Measurements from ENCODE around the gene DOK6. TPM values are rescaled to one million over a fixed set of nuclear protein-coding genes. Genes with fewer than 3 reads are reported as not detected.

DOK6 gene
- total RNA-seq, 5 donors from 2014 or later (not counting 1 experiment from before 2014, with no cell fraction given): 0.03 TPM; not detected in 4

DNA sequence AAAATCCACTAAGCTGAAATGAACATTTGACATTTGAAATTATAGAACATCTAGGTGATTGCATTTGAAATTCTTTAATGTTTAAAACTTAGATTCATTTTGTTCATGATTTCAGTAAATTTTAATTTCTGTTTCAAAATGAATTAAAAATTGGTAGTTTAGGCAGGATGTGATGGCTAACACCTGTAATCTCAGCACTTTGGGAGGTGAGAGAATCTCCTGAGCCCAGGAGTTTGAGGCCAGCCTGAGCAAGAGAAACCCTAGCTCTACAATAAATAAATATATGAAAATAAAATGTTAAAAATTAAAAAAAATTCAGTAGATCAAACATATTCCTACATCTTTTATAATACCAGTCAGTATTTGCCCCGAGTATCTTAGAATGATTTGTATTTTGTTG lies 330.0 kb downstream of the DOK6 start:
- H3K27me3 Mint-ChIP-seq: no peaks in the 10 kb centered on the region
- H3K9me3 Mint-ChIP-seq: peaks cover 0 to 5% (median 4%) of the 10 kb centered on the region in 3 donors
- no peak overlapping the region for H3K27ac ChIP-seq (ENCODE audit: low read length)
- H3K36me3 Mint-ChIP-seq: peaks cover 42% of the 10 kb centered on the region
- ATAC-seq (replicated peaks in 1 of 4) (no peak), DNase-seq (no peak)
- H3K4me3 ChIP-seq (ENCODE audit: control insufficient read depth in 1 of 2, extremely low read depth in 1 of 2, low read length in 1 of 2): no peak overlapping the region
- CTCF ChIA-PET: no interaction called here
- WGBS (ENCODE audit: insufficient coverage): no CpG with 5 or more reads among the region's 1 CpG
- no peaks in the 10 kb centered on the region for H3K9me3 ChIP-seq
- H3K36me3 ChIP-seq (ENCODE audit: control insufficient read depth in 2 of 2, extremely low read depth in 1 of 2, insufficient read depth in 1 of 2, low read length in 1 of 2): no peaks in the 10 kb centered on the region
- no peak overlapping the region for H3K4me3 Mint-ChIP-seq
- no peaks in the 10 kb centered on the region for H3K4me1 ChIP-seq (ENCODE audit: control insufficient read depth in 1 of 2, extremely low read depth in 1 of 2, insufficient read depth in 2 of 2, low read length in 2 of 2)
- no peaks in the 10 kb centered on the region for H3K4me1 Mint-ChIP-seq
- POLR2A ChIA-PET: no interaction called here
- H3K27ac Mint-ChIP-seq: no peak overlapping the region
- H3K27me3 ChIP-seq (replicated peaks in 1 of 2; ENCODE audit: control insufficient read depth in 2 of 2, extremely low read depth in 1 of 2, insufficient read depth in 2 of 2, low read length in 1 of 2): no peaks in the 10 kb centered on the region

DNA sequence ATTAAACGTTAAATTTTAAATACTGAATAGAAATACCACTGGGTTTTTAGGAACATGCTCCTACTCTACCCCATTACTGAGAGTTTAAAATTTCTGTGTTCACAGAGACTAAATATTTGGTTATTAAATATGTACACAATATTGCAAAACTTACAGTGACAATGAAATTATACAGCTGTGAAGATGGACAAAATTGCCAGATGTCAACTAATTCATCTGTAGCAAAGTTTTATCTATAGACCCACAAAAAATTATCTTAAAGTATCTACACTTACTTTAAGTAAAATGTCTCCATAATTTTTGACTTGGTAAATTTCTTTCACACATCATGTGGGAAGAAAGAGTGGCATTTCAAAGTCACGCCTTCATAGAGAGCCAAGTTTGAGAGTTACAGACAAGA lies 333.8 kb downstream of the DOK6 start:
- no peaks in the 10 kb centered on the region for H3K9me3 ChIP-seq
- Mint-ChIP-seq H3K27ac (no peak overlapping the region), H3K36me3 (peaks cover 23% of the 10 kb centered on the region), H3K4me3 (no peak overlapping the region), H3K9me3 (peaks cover 0 to 5% (median 4%) of the 10 kb centered on the region in 3 donors), H3K27me3 (no peaks in the 10 kb centered on the region), H3K4me1 (no peaks in the 10 kb centered on the region)
- no peak overlapping the region for H3K27ac ChIP-seq (ENCODE audit: low read length)
- H3K4me3 ChIP-seq (ENCODE audit: control insufficient read depth in 1 of 2, extremely low read depth in 1 of 2, low read length in 1 of 2): no peak overlapping the region
- ATAC-seq (replicated peaks in 1 of 4): no peak
- POLR2A ChIA-PET: no interaction called here
- WGBS (ENCODE audit: insufficient coverage): no CpG with 5 or more reads among the region's 2 CpGs
- DNase-seq: no peak
- H3K4me1 ChIP-seq (ENCODE audit: control insufficient read depth in 1 of 2, extremely low read depth in 1 of 2, insufficient read depth in 2 of 2, low read length in 2 of 2): no peaks in the 10 kb centered on the region
- H3K36me3 ChIP-seq (ENCODE audit: control insufficient read depth in 2 of 2, extremely low read depth in 1 of 2, insufficient read depth in 1 of 2, low read length in 1 of 2): no peaks in the 10 kb centered on the region
- H3K27me3 ChIP-seq (replicated peaks in 1 of 2; ENCODE audit: control insufficient read depth in 2 of 2, extremely low read depth in 1 of 2, insufficient read depth in 2 of 2, low read length in 1 of 2): no peaks in the 10 kb centered on the region
- CTCF ChIA-PET: interaction anchor here (0.5 to 0.6 kb wide), 2 partner anchors 30 to 344 kb away, joined by 5 to 6 read pairs; no protein-coding TSS in a partner anchor

DNA sequence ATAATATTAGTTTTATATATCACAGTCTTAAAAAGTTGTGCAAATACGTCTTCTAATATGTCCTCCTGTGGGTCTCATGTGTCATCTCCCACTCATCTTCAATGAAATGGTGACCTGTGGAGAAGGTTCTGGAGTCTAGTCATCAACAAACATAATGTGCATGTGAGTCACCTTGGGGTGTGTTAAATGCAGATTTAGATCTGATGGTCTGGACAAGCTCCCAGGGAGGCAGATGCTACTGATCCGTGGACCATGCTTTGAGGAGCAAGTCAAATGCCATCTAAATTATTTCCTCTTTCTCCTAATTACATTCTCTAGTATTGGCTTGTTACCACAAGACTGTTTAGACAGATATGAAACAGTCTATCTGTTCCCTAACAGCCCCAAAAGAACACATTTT lies 336.0 kb downstream of the DOK6 start:
- Histone ChIP-seq H3K27me3 (replicated peaks in 1 of 2; ENCODE audit: control insufficient read depth in 2 of 2, extremely low read depth in 1 of 2, insufficient read depth in 2 of 2, low read length in 1 of 2) (no peaks in the 10 kb centered on the region), H3K27ac (ENCODE audit: low read length) (no peak overlapping the region), H3K4me3 (ENCODE audit: control insufficient read depth in 1 of 2, extremely low read depth in 1 of 2, low read length in 1 of 2) (no peak overlapping the region), H3K4me1 (ENCODE audit: control insufficient read depth in 1 of 2, extremely low read depth in 1 of 2, insufficient read depth in 2 of 2, low read length in 2 of 2) (no peaks in the 10 kb centered on the region), H3K9me3 (no peaks in the 10 kb centered on the region), H3K36me3 (ENCODE audit: control insufficient read depth in 2 of 2, extremely low read depth in 1 of 2, insufficient read depth in 1 of 2, low read length in 1 of 2) (no peaks in the 10 kb centered on the region)
- Mint-ChIP-seq H3K4me3 (no peak overlapping the region), H3K27me3 (peaks cover 0 to 3% of the 10 kb centered on the region in 2 donors), H3K4me1 (no peaks in the 10 kb centered on the region), H3K36me3 (peaks cover 25% of the 10 kb centered on the region), H3K9me3 (peaks cover 0 to 5% (median 4%) of the 10 kb centered on the region in 3 donors), H3K27ac (no peak overlapping the region)
- WGBS (ENCODE audit: insufficient coverage): no CpG with 5 or more reads among the region's 2 CpGs
- ChIA-PET POLR2A (no interaction called here), CTCF (interaction anchor here in 1 of 2 donors (0.6 kb wide), 1 partner anchor 209 kb away, joined by 4 read pairs; no protein-coding TSS in a partner anchor)
- no peak for ATAC-seq (replicated peaks in 1 of 4)
- DNase-seq: no peak

DNA sequence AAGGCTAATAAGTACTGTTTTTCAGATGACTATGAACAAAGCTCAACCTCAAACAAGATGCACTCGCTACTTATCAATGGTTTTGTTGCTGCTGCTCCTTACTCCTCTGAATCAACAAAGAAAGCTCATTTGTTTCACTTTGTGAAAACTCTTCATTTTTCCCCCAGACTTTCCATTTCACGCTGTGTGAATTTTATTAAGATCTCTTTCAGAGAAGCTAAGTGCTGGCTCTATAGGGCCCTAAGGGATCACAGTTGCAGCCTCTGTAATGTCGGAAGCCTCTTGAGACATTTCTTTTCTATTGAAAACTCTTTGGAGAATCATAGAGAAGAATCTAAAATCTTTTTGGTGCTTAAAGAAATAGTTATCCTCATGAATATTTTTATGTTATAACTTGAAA lies 337.2 kb downstream of the DOK6 start:
- H3K4me3 Mint-ChIP-seq: no peak overlapping the region

DNA sequence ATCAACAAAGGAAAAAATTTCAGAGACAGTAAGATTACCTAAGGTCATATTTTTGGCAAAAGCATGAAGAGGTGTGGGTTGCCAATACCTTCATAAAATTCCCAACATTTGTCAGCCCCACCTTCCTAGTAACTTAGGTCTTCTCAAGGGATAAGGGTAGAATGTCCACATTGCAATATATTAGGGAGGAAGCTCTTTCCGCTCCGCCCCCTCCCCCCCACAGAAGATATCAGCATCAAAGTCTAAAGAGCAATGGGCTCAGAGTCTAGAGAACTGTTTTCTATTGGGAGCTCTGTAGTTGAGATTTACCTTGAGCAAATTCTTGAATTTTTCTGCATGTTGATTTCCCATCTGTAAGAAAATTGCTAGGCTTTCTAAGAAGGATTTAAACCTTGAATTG lies 346.7 kb downstream of the DOK6 start:
- no CpG with 5 or more reads among the region's 2 CpGs for WGBS (ENCODE audit: insufficient coverage)
- H3K27ac Mint-ChIP-seq: no peak overlapping the region
- Histone ChIP-seq H3K36me3 (ENCODE audit: control insufficient read depth in 2 of 2, extremely low read depth in 1 of 2, insufficient read depth in 1 of 2, low read length in 1 of 2) (no peaks in the 10 kb centered on the region), H3K4me3 (ENCODE audit: control insufficient read depth in 1 of 2, extremely low read depth in 1 of 2, low read length in 1 of 2) (no peak overlapping the region), H3K9me3 (no peaks in the 10 kb centered on the region), H3K27me3 (replicated peaks in 1 of 2; ENCODE audit: control insufficient read depth in 2 of 2, extremely low read depth in 1 of 2, insufficient read depth in 2 of 2, low read length in 1 of 2) (no peaks in the 10 kb centered on the region), H3K27ac (ENCODE audit: low read length) (no peak overlapping the region), H3K4me1 (ENCODE audit: control insufficient read depth in 1 of 2, extremely low read depth in 1 of 2, insufficient read depth in 2 of 2, low read length in 2 of 2) (no peaks in the 10 kb centered on the region)
- no peaks in the 10 kb centered on the region for H3K27me3 Mint-ChIP-seq
- no peak overlapping the region for H3K4me3 Mint-ChIP-seq
- DNase-seq: no peak
- ChIA-PET CTCF (interaction anchor here in 1 of 2 donors (0.6 kb wide), 1 partner anchor 784 kb away, joined by 3 read pairs; no protein-coding TSS in a partner anchor), POLR2A (interaction anchor here in 1 of 2 donors (0.6 kb wide), 1 partner anchor 380 kb away, joined by 4 read pairs; no protein-coding TSS in a partner anchor)
- H3K4me1 Mint-ChIP-seq: peaks cover 0 to 2% (median 0%) of the 10 kb centered on the region in 3 donors
- H3K9me3 Mint-ChIP-seq: peaks cover 3 to 12% (median 3%) of the 10 kb centered on the region in 3 donors
- no peak for ATAC-seq (replicated peaks in 1 of 4)
- H3K36me3 Mint-ChIP-seq: peaks cover 21% of the 10 kb centered on the region

More for the DNA sequence above, 337.2 kb downstream of the DOK6 start:
- Histone ChIP-seq H3K4me3 (ENCODE audit: control insufficient read depth in 1 of 2, extremely low read depth in 1 of 2, low read length in 1 of 2) (no peak overlapping the region), H3K36me3 (ENCODE audit: control insufficient read depth in 2 of 2, extremely low read depth in 1 of 2, insufficient read depth in 1 of 2, low read length in 1 of 2) (no peaks in the 10 kb centered on the region), H3K9me3 (no peaks in the 10 kb centered on the region), H3K4me1 (ENCODE audit: control insufficient read depth in 1 of 2, extremely low read depth in 1 of 2, insufficient read depth in 2 of 2, low read length in 2 of 2) (no peaks in the 10 kb centered on the region), H3K27ac (ENCODE audit: low read length) (no peak overlapping the region), H3K27me3 (replicated peaks in 1 of 2; ENCODE audit: control insufficient read depth in 2 of 2, extremely low read depth in 1 of 2, insufficient read depth in 2 of 2, low read length in 1 of 2) (no peaks in the 10 kb centered on the region)
- Mint-ChIP-seq H3K36me3 (peaks cover 14% of the 10 kb centered on the region), H3K4me1 (no peaks in the 10 kb centered on the region), H3K27me3 (peaks cover 0 to 3% of the 10 kb centered on the region in 2 donors), H3K27ac (no peak overlapping the region), H3K9me3 (peaks cover 0 to 5% (median 4%) of the 10 kb centered on the region in 3 donors)
- ChIA-PET POLR2A (no interaction called here), CTCF (no interaction called here)
- no peak for ATAC-seq (replicated peaks in 1 of 4)
- 83% methylated on average over 1 of the region's 3 CpGs for WGBS (ENCODE audit: insufficient coverage)
- DNase-seq: no peak

DNA sequence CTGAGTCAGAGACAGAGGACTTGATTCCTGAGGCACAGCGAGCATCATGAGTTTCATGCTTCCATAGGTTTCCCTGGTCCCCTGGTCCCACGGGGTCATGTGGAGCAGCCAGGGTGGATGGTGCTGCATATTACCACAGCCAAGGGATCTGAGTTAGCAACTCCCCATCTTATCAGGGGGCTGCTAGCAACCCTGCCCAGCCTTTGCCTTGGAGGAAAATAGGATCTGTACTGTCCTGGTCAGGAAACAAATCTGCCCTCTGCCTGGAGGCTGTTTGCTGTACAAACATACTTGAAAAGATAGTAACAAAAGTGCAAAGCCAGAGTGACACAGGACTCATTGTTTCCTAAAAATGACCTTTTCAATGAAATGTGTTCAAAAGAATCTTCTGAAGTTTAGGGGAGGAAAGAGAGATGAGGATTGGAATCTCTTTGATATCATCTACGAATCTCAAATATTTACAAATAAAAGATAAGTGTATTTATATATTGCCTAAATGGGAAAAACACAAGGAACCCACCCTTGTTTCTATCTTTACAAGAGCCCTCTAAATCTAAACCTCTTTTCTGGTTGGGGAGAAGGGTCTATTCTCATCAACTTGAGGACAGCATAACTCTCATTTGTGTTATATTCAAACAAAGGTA lies 352.2 kb downstream of the DOK6 start:
- H3K27ac ChIP-seq (ENCODE audit: low read length): no peak overlapping the region
- H3K36me3 ChIP-seq (ENCODE audit: control insufficient read depth in 2 of 2, extremely low read depth in 1 of 2, insufficient read depth in 1 of 2, low read length in 1 of 2): no peaks in the 10 kb centered on the region
- no peak for DNase-seq
- H3K4me1 ChIP-seq (ENCODE audit: control insufficient read depth in 1 of 2, extremely low read depth in 1 of 2, insufficient read depth in 2 of 2, low read length in 2 of 2): peaks cover 8 to 10% of the 10 kb centered on the region in 2 experiments
- POLR2A ChIA-PET: no interaction called here
- no peaks in the 10 kb centered on the region for H3K27me3 ChIP-seq (replicated peaks in 1 of 2; ENCODE audit: control insufficient read depth in 2 of 2, extremely low read depth in 1 of 2, insufficient read depth in 2 of 2, low read length in 1 of 2)
- no peak for ATAC-seq (replicated peaks in 1 of 4)
- Mint-ChIP-seq H3K4me3 (no peak overlapping the region), H3K27me3 (no peaks in the 10 kb centered on the region), H3K4me1 (peaks cover 37 to 46% (median 42%) of the 10 kb centered on the region in 3 donors), H3K27ac (no peak overlapping the region), H3K9me3 (peaks cover 6 to 29% (median 15%) of the 10 kb centered on the region in 3 donors), H3K36me3 (peaks cover 33% of the 10 kb centered on the region)
- no peak overlapping the region for H3K4me3 ChIP-seq (ENCODE audit: control insufficient read depth in 1 of 2, extremely low read depth in 1 of 2, low read length in 1 of 2)
- CTCF ChIA-PET: no interaction called here
- WGBS (ENCODE audit: insufficient coverage): 90% methylated on average over 2 of the region's 3 CpGs
- no peaks in the 10 kb centered on the region for H3K9me3 ChIP-seq

Measured in T-cell (primary cell).